ENCODE results near the gene NDUFB7.
"Not testable (repeated sequence)": the region's sequence is repeated elsewhere in the genome, so short reads cannot be mapped to it uniquely, and the experiment has no call there.

NDUFB7 gene

DNA sequence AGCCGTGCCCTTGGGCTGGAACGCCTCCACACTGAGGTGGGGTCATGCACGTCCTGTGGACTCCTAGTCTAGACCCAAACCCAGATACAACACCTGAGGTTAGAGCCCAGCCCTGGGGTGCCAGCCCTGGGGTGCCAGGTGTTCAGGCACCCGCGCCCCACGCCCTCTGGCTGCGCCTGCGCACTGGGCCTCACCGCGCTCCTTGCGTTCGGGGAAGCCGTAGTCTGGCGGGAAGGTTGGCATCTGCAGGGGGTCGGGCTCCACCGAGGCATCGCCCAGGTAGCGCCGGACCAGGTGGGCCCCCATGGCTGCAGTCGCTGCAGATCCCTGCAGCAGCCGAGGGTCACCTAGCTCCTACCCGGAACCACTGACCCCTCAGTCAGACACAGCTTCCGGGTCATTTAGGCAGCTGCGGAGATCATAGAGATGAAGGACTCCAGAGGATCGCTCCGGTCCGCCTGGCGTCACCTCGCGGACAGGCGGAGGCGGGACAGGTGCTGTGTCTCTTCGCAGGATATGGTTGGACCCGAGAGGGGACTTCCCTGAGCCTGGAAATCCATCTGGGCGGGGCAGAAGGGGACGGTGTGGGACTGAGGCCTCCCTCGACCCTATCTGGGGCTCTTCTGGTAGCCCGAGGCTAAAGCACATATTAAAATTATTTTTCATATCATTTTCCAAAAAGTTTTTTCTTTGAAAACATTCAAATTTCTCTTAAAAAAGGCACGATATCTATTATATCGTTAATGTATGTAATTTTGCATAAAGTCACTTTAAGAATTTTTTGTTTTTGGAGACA is at the start of gene NDUFB7:
Gene NDUFB7, minus strand, starts transcription at position 372 of the 796 bp plus-strand sequence. Its CDS starts 66 bp downstream, at position 306.
- peak within 1 kb of the TSS; percentile 79 to 98 for H3K4me3 ChIP-seq (replicated peaks in 1 of 2; ENCODE audit: low read depth in 2 of 2, low read length in 2 of 2)
- TF ChIP-seq, protein P1, sequence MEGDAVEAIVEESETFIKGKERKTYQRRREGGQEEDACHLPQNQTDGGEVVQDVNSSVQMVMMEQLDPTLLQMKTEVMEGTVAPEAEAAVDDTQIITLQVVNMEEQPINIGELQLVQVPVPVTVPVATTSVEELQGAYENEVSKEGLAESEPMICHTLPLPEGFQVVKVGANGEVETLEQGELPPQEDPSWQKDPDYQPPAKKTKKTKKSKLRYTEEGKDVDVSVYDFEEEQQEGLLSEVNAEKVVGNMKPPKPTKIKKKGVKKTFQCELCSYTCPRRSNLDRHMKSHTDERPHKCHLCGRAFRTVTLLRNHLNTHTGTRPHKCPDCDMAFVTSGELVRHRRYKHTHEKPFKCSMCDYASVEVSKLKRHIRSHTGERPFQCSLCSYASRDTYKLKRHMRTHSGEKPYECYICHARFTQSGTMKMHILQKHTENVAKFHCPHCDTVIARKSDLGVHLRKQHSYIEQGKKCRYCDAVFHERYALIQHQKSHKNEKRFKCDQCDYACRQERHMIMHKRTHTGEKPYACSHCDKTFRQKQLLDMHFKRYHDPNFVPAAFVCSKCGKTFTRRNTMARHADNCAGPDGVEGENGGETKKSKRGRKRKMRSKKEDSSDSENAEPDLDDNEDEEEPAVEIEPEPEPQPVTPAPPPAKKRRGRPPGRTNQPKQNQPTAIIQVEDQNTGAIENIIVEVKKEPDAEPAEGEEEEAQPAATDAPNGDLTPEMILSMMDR (IDR thresholded peaks at IDR 0.05; ENCODE audit: low read depth, low read length) = peak; percentile 52
- DNase-seq (ENCODE audit: low read depth in 2 of 2) = peak; percentile 96

DNA sequence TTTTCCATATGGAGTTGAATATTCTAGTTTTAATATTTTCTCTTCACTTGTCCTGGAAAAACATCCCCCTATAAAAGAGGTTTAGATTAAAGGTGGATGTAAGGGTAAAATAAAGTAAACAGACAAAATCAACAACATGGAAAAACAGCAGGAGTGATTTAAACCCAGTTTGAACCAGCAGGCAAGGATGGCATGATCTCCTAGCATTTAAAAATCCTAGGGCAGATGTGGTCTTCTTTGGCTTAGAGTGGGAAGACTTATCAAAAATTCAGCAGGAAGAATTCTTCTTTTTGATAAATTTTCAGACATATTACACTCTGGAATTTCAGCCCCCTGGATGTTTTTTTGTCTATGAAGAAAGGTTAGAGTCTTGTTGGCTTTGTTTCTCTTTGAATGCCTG is 47.5 kb upstream of the NDUFB7 start:
- no peak for DNase-seq (ENCODE audit: low read depth in 2 of 2)
- H3K4me3 ChIP-seq (replicated peaks in 1 of 2; ENCODE audit: low read depth in 2 of 2, low read length in 2 of 2) = no peak overlapping the region
- TF ChIP-seq, protein P1 (IDR thresholded peaks at IDR 0.05; ENCODE audit: low read depth, low read length) = no peak

DNA sequence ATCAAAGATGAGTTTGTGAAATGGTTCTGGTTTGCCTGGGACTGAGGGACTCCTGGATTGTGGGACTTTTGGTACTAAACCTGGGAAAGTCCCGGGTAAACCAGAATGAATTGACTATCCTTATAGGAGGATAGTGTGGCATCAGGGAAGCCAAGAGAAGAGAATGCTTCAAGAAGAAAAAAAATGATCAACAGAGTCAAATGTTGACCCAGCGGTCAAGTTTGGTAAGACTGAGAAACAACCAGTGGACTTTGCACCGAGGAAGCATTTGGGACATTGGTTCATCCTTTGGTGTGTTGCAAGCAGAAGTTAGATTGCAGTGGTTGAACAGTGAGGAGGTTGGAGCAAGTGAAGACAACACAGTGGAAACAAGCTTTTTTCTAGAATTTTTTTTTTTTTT is 44.5 kb upstream of the NDUFB7 start:
- no peak for DNase-seq (ENCODE audit: low read depth in 2 of 2)
- H3K4me3 ChIP-seq (replicated peaks in 1 of 2; ENCODE audit: low read depth in 2 of 2, low read length in 2 of 2) = no peak overlapping the region
- TF ChIP-seq, protein P1 (IDR thresholded peaks at IDR 0.05; ENCODE audit: low read depth, low read length) = no peak

DNA sequence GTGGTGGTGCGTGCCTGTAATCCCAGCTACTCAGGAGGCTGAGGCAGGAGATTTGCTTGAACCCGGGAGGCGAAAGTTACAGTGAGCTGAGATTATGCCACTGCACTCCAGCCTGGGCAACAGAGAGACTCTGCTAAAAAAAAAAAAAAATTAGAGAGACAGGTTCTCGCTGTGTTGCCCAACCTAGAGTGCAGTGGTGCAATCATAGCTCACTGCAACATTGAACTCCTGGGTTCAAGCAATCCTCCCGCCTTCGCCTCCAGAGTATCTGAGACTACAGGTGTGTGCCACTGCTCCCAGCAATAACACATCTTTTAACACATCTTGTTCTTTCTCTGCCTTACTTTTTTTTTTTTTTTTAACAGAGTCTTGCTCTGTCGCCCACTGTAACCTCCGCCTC is 43.8 kb upstream of the NDUFB7 start:
- DNase-seq (ENCODE audit: low read depth in 2 of 2) = no peak
- TF ChIP-seq, protein P1 (IDR thresholded peaks at IDR 0.05; ENCODE audit: low read depth, low read length) = no peak
- H3K4me3 ChIP-seq (replicated peaks in 1 of 2; ENCODE audit: low read depth in 2 of 2, low read length in 2 of 2) = no peak overlapping the region

DNA sequence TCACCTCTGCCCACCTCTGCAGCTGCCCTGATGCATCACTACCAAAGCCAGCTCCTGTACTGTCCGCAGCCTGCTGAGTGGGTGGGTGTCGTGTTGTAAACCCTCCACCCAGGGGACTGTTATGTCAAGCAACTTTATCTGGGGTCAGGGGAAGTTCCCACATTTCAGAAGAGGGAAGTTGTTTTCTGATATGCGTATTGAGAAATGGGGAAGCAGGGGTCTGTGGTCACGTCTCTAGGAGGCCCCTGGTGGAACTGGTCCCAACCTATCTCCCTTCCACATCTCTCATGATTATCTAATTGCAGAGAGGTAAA is 42.2 kb upstream of the NDUFB7 start:
- H3K4me3 ChIP-seq (replicated peaks in 1 of 2; ENCODE audit: low read depth in 2 of 2, low read length in 2 of 2) = no peak overlapping the region
- DNase-seq (ENCODE audit: low read depth in 2 of 2) = no peak
- TF ChIP-seq, protein P1 (IDR thresholded peaks at IDR 0.05; ENCODE audit: low read depth, low read length) = no peak

DNA sequence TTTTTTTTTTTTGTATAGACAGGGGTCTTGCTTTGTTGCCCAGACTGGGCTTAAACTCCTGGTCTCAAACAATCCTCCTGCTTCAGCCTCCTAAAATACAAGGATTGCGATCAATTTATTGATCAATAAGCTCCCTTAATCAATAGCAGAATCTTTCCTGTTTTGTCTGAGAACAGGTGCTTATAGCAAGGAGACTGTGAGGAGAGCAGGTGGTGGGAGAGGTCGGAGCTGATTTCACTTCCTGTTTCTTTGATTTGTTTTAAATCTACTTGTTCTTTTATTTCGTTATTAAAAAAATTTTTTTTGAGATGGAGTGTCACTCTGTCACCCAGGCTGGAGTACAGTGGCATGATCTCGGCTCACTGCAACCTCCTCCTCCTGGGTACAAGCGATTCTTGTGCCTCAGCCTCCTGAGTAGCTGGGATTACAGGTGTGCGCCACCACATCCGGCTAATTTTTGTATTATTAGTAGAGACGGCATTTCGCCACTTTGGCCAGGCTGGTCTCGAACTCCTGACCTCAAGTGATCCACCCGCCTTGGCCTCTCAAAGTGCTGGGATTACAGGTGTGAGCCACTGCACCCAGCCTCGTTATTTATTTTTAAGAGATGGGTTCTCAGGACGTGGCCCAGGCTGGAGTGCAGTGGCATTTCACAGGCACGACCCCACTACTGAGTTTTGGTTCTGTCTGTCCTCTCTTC is 41.7 kb upstream of the NDUFB7 start:
- DNase-seq (ENCODE audit: low read depth in 2 of 2); H3K4me3 ChIP-seq (replicated peaks in 1 of 2; ENCODE audit: low read depth in 2 of 2, low read length in 2 of 2): not testable (repeated sequence)

DNA sequence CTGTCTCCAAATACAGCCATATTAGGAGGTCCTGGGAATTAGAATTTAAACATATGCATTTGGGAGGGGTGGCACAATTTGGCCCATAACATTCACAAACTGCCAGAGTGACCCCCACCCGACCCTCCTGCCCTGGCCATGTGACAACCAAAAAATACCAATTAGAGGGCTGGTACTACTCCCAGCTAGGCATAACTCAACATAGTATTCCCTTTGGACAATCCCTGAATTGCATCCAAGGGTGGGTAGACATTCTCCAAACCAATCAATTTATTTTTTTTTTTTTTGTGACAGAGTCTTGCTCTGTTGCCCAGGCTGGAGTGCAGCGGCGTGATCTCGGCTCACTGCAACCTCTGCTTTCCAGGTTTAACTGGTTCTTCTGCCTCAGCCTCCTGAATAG is 40.8 kb upstream of the NDUFB7 start:
- H3K4me3 ChIP-seq (replicated peaks in 1 of 2; ENCODE audit: low read depth in 2 of 2, low read length in 2 of 2) = no peak overlapping the region
- TF ChIP-seq, protein P1 (IDR thresholded peaks at IDR 0.05; ENCODE audit: low read depth, low read length) = no peak
- no peak for DNase-seq (ENCODE audit: low read depth in 2 of 2)

DNA sequence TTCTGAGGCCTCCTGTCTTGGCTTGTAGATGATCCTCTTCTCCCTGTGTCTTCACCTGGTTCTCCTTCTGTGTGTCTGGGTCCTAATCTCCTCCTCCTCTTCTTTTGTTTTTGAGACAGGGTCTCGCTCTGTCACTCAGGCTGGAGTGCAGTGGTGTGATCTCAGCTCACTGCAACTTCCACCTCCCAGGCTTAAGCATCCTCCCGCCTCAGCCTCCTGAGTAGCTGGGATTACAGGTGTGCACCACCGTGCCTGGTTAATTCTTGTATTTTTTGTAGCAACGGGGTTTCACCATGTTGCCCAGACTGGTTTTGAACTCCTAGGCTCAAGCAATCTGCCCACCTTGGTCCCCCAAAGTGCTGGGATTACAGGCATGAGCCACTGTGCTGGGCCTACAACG is 40.4 kb upstream of the NDUFB7 start:
- H3K4me3 ChIP-seq (replicated peaks in 1 of 2; ENCODE audit: low read depth in 2 of 2, low read length in 2 of 2); DNase-seq (ENCODE audit: low read depth in 2 of 2): not testable (repeated sequence)
